ENCODE data around the gene WDR90.

The WDR90 gene

GRCh38 chr16:710500-711075 lies 61.4 kb downstream of the WDR90 start:
- no peak for DNase-seq

GRCh38 chr16:711084-711483 lies 61.9 kb downstream of the WDR90 start:
- no peak for DNase-seq

GRCh38 chr16:711548-712320 lies 62.6 kb downstream of the WDR90 start:
- DNase-seq = peak; percentile 77

- peak; percentile 78 for DNase-seq
Measured at GRCh38 chr16:712740-713250, 63.6 kb downstream of the WDR90 start.

DNA sequence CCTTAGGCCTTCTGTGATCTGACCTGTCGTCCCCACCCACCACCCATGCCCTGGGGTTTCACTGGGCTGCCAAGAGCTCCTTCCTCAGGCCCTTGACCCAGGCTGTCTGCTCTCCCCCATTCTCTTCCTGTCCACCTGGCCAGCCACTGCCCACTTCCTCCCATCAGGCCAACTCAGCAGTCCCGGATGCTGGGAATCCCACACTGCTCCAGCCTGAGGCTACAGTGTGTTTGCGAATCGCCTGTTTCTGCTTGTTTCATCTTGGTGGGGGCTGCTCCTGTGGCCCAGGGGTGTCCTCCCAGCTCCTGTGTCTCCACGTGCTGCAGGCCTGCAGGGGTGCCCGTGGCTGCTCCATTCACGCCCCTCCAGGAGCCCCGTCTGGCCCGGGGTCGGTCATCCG lies 64.9 kb downstream of the WDR90 start:
- no peak for DNase-seq

- peak; percentile 68 for DNase-seq
Measured at GRCh38 chr16:714558-715476, 65.7 kb downstream of the WDR90 start, which contains the start of gene METRN. METRN (plus strand) TSS chr16:715118; CDS start chr16:715290, 172 bp downstream.

DNA sequence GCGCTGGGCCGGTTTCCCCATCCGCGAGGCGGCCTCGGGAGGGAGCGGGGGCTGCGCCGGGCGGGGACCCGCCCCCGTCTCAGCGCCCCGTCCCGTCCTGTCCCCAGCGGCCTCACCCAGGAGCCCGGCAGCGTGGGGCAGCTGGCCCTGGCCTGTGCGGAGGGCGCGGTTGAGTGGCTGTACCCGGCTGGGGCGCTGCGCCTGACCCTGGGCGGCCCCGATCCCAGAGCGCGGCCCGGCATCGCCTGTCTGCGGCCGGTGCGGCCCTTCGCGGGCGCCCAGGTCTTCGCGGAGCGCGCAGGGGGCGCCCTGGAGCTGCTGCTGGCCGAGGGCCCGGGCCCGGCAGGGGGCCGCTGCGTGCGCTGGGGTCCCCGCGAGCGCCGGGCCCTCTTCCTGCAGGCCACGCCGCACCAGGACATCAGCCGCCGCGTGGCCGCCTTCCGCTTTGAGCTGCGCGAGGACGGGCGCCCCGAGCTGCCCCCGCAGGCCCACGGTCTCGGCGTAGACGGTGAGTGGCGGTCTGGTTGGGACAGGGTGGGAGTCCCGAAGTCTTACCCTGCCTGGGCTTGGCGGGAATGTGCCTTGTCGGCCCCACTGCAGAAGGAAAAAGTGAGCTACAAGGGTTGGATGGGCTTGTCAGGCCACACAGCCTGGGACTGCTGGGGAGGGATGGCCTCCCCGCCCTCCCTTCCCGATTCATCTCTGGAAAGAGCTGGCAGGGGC lies 66.5 kb downstream of the WDR90 start:
- DNase-seq = no peak

- no peak for DNase-seq
Measured at GRCh38 chr16:716200-716568, 67.0 kb downstream of the WDR90 start.

DNA sequence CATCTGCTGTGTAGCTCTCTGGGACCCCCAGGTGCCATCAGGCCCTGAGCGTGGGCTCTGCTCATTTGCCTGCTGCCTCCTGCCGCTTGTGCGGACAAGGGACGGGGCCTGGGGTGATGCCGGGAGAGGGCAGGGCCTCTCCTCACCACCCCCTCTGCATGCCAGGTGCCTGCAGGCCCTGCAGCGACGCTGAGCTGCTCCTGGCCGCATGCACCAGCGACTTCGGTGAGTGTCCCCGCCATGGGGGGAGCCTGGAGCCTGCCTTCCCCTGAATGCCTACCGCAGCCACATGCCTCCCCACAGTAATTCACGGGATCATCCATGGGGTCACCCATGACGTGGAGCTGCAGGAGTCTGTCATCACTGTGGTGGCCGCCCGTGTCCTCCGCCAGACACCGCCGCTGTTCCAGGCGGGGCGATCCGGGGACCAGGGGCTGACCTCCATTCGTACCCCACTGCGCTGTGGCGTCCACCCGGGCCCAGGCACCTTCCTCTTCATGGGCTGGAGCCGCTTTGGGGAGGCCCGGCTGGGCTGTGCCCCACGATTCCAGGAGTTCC lies 67.7 kb downstream of the WDR90 start:
- DNase-seq = no peak
